Measurements from ENCODE around the gene LELP1.
A peak's percentile ranks its signal among the peaks of the same experiment; 100 is the strongest.
"Not testable (repeated sequence)": the region's sequence is repeated elsewhere in the genome, so short reads cannot be mapped to it uniquely, and the experiment has no call there.

The LELP1 gene

GRCh38 chr1:153203130-153203529, at the start of gene LELP1:
Gene LELP1 (plus strand): TSS chr1:153203430. CDS start chr1:153204708, 1,278 bp downstream.
- no peak for DNase-seq

DNA sequence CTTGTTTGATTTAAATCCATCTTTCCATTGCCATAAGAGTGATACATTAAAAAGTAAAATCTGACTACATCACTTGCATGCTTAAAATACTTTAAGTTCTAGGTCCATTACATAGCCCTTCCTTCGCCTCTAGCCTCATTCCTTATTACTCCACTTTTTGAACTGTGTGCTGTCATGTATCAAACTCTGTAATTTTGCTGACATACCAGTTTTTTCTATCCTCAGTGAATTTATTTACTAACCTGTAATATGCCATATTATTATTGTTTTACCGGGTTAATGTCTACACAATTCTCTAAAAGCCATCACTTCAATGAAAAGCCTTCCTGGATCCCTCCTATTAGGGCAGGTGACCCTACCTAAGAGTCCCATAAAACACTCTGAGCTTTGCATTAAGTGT, 47.7 kb upstream of the LELP1 start:
- DNase-seq: no peak

- DNase-seq: no peak
These were observed 34.5 kb upstream of the LELP1 start for GRCh38 chr1:153168686-153169085.

GRCh38 chr1:153174624-153175023, 28.6 kb upstream of the LELP1 start:
- DNase-seq: no peak

- DNase-seq: no peak
These were observed 24.3 kb upstream of the LELP1 start for GRCh38 chr1:153178922-153179321.

- no peak for DNase-seq
These were observed 22.7 kb upstream of the LELP1 start for GRCh38 chr1:153180556-153180955.

DNA sequence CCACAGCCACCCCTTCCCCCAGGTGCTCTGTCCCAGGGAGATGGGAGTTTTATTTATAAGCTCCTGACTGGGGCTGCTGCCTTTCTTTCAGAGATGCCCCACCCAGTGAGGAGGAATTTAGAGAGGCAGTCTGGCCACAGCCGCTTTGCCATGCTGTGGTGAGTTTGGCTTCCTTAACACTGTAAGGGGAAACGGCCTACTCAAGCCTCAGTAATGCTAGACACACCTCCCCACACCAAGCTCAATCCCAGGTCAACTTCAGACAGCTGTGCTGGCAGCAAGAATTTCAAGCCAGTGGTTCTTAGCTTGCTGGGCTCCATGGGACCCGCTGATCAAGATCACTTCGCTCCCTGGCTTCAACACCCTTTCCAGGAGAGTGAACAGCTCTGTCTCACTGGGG, 14.9 kb upstream of the LELP1 start:
- DNase-seq: not testable (repeated sequence)

DNA sequence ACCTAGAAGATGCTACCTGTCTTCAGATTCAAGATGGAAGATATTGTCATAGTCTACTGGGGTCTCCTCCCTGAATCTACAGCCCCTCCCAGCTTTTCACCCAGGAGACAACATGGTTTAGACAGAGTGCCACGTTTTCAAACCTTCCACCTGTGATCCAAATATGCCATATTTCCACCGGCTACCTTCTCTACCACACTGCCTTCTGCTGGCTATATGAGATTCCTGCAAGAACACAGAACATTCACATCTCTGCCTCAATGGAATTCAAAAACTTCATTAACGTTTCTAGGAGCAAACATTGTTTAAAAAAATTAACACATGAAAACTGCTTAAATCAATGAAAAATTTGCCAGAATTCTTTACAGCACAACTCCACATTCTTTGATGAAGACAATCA, 12.9 kb upstream of the LELP1 start:
- peak; percentile 8 for DNase-seq

DNA sequence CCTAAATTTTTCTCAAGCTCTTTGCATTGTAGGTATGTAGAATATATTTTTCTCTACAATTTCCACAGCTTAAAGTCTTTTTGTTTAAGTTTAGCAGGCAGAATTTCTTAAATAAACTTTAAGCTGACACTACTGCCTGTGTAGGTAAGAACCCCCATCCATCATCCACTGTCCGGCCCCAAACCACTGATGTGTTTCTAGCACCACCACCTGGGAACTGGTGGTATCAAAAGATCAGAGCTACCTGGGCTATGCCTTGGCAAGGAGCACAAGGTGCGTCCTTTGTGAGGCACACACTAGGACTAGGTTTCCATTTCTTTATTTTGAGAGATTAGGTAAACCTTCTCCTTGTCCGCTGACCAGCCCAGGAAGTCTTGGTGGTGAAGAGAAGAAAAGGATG, 10.5 kb upstream of the LELP1 start:
- peak; percentile 6 for DNase-seq

GRCh38 chr1:153194331-153195050, 8.7 kb upstream of the LELP1 start:
- DNase-seq: no peak

GRCh38 chr1:153195216-153195615, 8.0 kb upstream of the LELP1 start:
- DNase-seq: no peak

DNA sequence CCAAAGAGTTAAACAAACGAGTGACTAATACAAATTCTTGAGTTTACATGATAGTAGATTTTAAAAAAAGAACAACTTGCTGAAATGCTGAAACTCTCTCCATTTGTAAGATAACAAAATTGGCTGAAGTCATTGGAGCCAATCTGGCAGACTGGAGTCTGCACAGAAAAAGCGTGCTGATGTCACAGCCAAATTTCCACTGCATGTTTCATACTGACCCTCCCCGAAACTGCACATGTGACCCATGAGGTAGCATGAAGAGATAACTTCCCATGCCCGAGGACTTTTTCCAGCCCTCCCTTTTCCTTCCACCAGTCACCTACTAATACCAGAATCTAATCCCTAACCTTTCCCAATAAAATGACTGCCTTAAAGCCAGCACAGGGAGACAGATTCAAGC, 1.2 kb upstream of the LELP1 start:
- no peak for DNase-seq

DNA sequence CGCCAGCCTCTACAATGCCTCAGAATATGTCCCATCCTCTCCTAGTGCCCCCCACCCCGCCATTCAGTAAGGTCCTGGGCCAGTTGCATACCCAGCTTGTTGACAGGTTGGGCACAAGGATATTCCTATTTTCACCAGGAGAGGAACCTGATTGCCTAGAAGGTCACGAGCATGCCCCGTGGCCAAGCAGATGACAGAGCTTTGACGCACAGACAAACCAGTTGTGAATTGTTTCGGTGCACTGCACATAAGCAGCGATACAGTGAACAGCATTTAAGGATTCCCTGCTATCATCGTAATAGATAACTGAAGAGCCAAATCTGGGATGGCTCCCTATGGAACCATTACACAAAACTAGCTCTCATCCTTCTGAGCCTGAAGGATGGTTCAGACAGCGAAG, 3.4 kb downstream of the LELP1 start:
- no peak for DNase-seq

GRCh38 chr1:153210206-153210605, 7.0 kb downstream of the LELP1 start:
- DNase-seq: peak; percentile 27

DNA sequence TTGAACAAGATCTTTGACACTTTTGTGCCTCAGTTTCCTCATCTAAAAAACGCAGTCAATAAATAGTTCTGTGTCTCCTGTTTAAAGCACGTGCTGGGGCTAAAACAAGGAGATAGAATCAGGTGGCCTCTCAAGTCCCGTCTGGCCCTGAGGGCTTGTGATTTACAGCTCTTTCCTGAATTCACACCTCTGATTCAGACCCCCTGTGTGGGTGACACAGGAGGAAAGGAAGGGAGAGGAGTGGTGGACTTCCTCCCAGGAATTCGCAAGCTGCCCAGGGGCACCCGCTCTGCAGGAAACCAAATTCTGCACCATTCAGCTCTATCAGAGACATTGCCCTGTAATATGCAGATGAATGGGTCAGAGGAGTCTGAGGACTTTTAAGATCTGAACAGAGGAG, 9.0 kb downstream of the LELP1 start:
- DNase-seq: no peak

DNA sequence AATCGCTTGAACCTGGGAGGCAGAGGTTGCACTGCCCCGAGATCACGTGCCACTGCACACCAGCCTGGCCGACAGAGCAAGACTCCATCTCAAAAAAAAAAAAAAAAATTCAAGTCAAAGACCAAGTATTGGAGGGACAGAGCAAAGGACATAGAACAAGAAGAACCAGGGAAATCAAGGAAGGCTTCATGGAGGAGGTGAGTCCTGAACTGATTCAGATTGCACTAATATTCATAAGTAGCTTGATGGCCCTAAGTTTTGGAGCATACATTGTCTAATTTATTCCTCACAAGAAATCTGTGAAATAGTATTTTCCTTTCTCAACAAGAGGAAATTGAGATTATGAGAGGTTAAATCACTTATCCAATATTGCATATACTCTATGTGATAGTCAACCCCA, 10.3 kb downstream of the LELP1 start:
- no peak for DNase-seq

DNA sequence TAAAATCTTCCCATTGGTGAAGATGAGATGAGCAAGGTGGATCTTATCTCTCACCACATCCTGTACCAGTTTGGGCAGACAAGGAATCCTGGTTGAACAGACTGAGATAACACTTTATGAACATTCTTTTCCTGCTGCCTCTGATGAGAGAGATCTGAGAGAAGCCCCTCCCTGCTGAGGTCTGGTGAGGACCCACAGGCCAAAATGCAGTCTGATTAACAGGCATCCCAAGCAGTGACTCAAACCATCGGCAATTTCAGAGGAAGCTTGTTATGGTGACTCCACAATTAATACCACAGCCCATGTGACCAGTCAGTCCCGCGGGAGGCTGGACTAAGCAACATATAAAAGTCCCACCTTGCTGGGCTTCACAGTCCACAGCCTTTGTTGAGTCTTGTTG, 14.0 kb downstream of the LELP1 start, which contains the start of gene PRR9:
PRR9 (plus strand) TSS at position 373 of the 400 bp plus-strand sequence. CDS start 561 bp downstream, outside the sequence.
- no peak for DNase-seq

DNA sequence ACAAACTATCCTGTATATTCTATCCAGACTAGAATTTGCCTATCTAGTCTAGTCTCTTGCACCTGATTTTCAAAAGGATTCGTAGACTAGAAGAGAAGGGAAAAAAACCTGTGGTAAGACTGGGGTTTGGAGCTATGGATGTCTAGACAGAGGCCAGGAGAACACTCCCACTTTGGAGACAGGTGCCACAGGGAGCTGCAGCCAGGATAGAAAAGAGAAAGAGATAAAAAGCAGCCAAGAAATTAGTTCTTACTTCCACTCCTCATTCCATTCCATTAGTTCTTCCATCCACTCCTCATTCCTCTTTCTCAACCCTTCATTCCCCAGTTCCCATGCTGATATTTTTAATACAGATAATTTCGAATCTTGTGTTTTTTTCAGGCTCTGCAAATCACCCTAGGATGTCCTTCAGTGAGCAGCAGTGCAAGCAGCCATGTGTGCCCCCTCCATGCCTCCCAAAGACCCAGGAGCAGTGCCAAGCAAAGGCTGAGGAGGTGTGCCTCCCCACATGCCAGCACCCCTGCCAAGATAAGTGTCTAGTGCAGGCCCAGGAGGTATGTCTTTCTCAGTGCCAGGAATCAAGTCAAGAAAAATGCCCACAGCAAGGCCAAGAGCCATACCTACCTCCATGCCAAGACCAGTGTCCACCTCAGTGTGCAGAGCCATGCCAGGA, 14.7 kb downstream of the LELP1 start:
- DNase-seq: no peak

DNA sequence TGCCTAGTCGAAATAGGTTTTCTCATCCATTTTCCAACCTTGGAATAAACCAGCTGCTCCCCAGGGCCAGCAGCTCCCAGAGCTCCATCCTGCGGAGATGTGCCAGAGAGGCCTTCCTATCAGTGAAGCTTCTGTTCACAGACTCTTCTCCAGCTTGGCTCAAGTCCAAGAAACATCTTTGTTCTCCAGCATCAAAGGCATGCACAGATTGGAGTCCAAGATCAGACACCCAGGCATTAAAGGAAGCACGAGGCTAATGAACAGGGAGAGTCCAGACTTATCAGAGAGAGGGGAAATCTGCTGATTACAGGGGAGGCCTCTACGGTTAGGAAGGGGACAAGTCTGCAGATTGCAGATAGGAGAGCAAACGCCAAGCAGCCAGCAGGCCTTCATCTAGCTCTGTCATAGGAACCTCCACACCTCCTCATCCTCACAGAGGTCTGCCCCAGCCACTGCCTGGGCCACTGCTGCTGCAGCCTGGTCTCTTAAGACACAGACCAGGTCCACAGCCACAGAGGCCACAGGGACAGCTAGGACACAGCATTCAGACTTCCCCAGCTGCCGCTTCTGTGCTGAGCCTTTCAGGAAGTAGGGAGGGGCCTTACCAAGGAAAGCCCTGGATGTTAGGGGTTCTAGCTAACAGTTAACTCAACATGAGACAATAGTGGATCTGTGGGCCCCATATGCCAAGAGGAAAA, 17.5 kb downstream of the LELP1 start:
- DNase-seq: no peak

DNA sequence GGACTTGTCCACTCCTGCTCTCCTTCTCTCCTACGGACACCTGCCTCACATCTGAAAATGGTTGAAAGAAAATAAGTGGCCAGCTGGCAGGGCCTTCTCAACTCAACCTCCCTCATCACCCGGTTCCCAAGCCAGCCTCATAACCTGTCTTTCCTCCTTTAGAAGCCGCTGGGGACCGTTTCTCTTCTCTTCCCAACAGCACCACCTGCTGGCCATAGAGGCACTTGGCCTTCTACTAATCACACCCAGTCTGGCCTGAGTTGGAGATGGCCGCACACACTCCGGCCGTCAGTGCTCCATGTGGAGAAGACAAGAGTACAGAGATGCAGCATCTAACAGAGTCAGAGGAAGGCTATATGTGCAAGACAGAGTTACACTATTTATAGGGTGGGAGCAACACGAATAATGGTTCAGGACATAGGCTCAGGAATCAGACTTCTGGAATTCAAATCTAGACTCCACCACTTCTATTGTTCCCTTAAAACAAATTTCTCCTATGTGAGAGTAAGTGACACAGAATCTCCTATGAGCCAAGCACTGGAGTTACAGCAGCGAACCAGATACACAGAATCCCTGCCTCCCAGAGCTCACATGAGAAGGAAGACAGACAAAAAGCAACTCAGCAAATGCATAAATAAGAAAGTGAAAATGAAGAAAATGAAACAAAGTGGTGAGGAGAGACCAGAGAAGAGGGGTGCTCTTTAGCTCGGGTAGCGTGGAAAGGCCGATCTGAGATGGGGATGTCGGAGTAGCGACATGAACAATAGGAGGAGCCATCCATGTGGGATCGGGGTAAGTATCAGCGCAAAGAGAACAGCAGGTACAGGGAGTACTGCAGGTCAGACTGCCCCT, 20.0 kb downstream of the LELP1 start:
- DNase-seq: peak; percentile 70

DNA sequence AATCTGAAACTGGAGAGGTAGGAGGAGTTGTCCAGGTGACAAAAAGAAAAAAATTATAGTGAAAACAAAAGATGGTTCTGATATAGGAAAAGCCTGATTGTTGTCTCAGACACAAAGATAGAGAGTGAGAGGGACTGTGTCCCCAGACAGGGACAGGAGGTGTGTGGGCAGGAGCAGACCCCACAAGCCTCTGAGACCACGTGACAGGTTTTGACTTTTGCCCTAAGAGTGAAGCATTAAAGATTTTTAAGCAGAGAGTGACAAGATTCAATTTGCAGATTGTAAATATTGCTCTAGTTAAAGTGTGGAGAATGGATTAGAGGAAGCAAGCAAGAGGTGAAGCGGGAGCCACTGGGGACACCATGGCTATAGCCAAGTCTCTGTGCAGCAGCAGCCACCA, 24.6 kb downstream of the LELP1 start:
- DNase-seq: no peak

DNA sequence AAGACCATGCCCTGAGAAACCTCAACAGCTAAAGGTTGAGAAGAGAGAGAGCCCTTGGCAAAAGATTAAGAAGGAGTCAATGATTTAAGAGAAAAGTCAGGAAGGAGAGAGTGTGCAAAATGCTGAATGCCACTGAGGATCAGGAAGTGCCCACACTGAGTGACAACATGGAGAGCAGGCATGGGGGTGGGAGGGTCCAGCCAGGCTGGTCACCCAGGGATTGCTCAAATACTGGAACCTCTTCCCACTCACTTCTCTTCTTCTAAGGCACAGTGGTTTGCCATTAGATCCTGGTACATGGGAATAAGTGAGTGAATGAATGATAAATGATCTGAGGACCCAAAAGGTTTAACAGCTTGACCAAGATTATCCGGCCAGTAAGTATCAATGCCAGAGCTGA, 25.3 kb downstream of the LELP1 start:
- no peak for DNase-seq

Measured in NCI-H2107 (cell line).